PFSK-1 (cell line): ENCODE measurements around the gene SNX30.

ENCODE experiments used
- FOXP2 ChIP-seq: optimal IDR thresholded peaks from 2 replicates; pipeline ENCODE3; 2011; ENCODE audit warnings: borderline replicate concordance, control low read depth, inconsistent platforms; ENCODE audit not compliant: insufficient read depth; ENCODE audit errors: extremely low read length, extremely low read depth
- POLR2AphosphoS5 ChIP-seq: IDR thresholded peaks from 2 replicates; pipeline ENCODE4 v1.6.1; 2012; ENCODE audit warnings: low read depth, mild to moderate bottlenecking, control low read depth, low read length, moderate library complexity
- REST ChIP-seq, 2 experiments: IDR thresholded peaks; 2 replicates each; pipeline versions ENCODE4 v1.6.1 to v1.8.0; 2011 to 2012; ENCODE audit warnings: low read depth in 2 of 2, low read length in 2 of 2, control low read depth in 1 of 2, inconsistent platforms in 1 of 2, mild to moderate bottlenecking in 1 of 2, moderate library complexity in 1 of 2; ENCODE audit not compliant: insufficient read depth in 1 of 2
- SIN3A ChIP-seq: IDR thresholded peaks from 2 replicates; pipeline ENCODE4 v1.6.1; 2012; ENCODE audit warnings: mild to moderate bottlenecking, low read length, moderate library complexity, borderline replicate concordance; ENCODE audit not compliant: insufficient read depth
- TAF1 ChIP-seq: IDR thresholded peaks from 2 replicates; pipeline ENCODE4 v1.6.1; 2012; ENCODE audit warnings: low read length, control low read depth, borderline replicate concordance; ENCODE audit not compliant: insufficient read depth

- TF ChIP-seq POLR2AphosphoS5 (no peak), FOXP2 (no peak), SIN3A (no peak), REST (IDR thresholded peaks at IDR 0.05; ENCODE audit: insufficient read depth in 1 of 2, low read depth in 2 of 2, low read length in 2 of 2) (no peak), TAF1 (no peak)
Measured at GRCh38 chr9:112796485-112796884, 45.9 kb downstream of the SNX30 start.
